Ascending aorta (tissue), 2 donors: ENCODE measurements around the gene RNF167. TPM values are rescaled to one million over a fixed set of nuclear protein-coding genes. Genes with fewer than 3 reads are reported as not detected.
"Not testable (repeated sequence)": the region's sequence is repeated elsewhere in the genome, so short reads cannot be mapped to it uniquely, and the experiment has no call there.

ENCODE experiments used
- DNase-seq, 2 donors: peaks; one replicate each; pipeline ENCODE4 v3.0.0-alpha.2; 2019; ENCODE audit warnings: low spot score in 2 of 2
- H3K27ac ChIP-seq, 2 donors: fragments of 200-600 bp; sonication (generic); one replicate each; pipeline ENCODE4 v1.5.1; 2016 to 2017; ENCODE audit warnings: mild to moderate bottlenecking in 1 of 2
- H3K27me3 ChIP-seq: fragments of 200-600 bp; sonication (generic); one replicate; pipeline ENCODE4 v1.5.1; 2017
- H3K36me3 ChIP-seq, 2 donors: fragments of 200-600 bp; sonication (generic); one replicate each; pipeline ENCODE4 v1.5.1; 2016
- H3K4me1 ChIP-seq, 2 donors: fragments of 200-600 bp; sonication (generic); one replicate each; pipeline ENCODE4 v1.5.1; 2016 to 2017; ENCODE audit warnings: mild to moderate bottlenecking in 1 of 2
- H3K4me3 ChIP-seq, 2 donors: fragments of 200-600 bp; sonication (generic); one replicate each; pipeline ENCODE4 v1.5.1; 2016 to 2017; ENCODE audit warnings: mild to moderate bottlenecking in 1 of 2
- H3K9me3 ChIP-seq, 2 donors: fragments of 200-600 bp; sonication (generic); one replicate each; pipeline ENCODE4 v1.5.1; 2016
- CTCF ChIP-seq, 3 experiments: fragments of 200-600 bp in 2 of 3; fragments of 450-650 bp in 1 of 3; sonication (generic) in 2 of 3; IDR thresholded peaks; one replicate each; pipeline ENCODE4 v1.5.1; 2016 to 2019; ENCODE audit warnings: antibody characterized with exemption in 3 of 3, mild to moderate bottlenecking in 1 of 3, moderate library complexity in 1 of 3
- intact Hi-C: fragments of 100-400 bp; cut with DNase I; formaldehyde crosslinking; loops from one replicate; pipeline ENCODE4 v1.15.1; 2023
- total RNA-seq: library from RNA; depleted of rRNA; stranded (reverse); fragments of >200 nt; gene quantifications from one replicate; pipeline ENCODE4 v1.1.0, GENCODE V29; 2016

The RNF167 gene
- total RNA-seq, 1 donor from 2014 or later = 164 TPM

- Histone ChIP-seq H3K9me3 (no peaks in the 10 kb centered on the region), H3K27me3 (no peaks in the 10 kb centered on the region), H3K4me3 (no peak overlapping the region), H3K27ac (no peak overlapping the region), H3K4me1 (no peaks in the 10 kb centered on the region), H3K36me3 (no peaks in the 10 kb centered on the region)
- no peak for TF ChIP-seq CTCF (IDR thresholded peaks at IDR 0.05)
- no peak for DNase-seq
- intact Hi-C loops = no loop called here
These were observed 18.7 kb upstream of the RNF167 start for GRCh38 chr17:4921320-4921719.

DNA sequence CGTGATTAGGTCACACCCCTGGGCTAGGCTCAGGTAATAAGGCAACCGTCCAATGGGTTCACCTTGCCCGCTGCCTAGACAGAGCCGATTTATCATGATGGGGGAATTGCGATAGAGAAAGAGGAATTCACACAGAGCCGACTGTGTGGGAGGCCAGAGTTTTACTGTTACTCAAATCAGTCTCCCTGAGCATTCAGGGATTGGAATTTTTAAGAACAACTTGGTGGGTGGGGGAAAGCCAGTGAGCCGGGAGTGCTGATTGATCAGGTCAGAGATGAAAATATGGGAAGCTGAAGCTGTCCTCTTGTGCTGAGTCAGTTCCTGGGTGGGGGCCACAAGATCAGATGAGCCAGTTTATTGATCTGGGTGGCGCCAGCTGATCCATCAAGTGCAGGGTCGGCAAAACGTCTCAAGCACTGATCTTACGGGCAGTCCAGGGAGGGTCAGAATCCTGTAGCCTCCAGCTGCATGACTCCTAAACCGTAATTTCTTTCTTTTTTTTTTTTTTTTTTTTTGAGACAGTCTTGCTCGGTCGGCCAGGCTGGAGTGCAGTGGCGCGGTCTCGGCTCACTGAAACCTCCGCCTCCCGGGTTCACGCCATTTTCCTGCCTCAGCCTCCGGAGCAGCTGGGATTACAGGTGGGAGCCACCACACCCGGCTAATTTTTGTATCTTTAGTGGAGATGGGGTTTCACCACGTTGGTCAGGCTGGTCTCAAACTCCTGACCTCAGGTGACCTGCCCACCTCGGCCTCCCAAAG lies 13.3 kb upstream of the RNF167 start:
- H3K4me1 ChIP-seq, intact Hi-C loops, H3K36me3 ChIP-seq, DNase-seq, H3K4me3 ChIP-seq, H3K27ac ChIP-seq, H3K27me3 ChIP-seq, H3K9me3 ChIP-seq: not testable (repeated sequence)

GRCh38 chr17:4928881-4929280 lies 11.2 kb upstream of the RNF167 start:
- H3K4me1 ChIP-seq = no peaks in the 10 kb centered on the region
- TF ChIP-seq CTCF (IDR thresholded peaks at IDR 0.05) = no peak
- no peak overlapping the region for H3K4me3 ChIP-seq
- H3K27me3 ChIP-seq = no peaks in the 10 kb centered on the region
- DNase-seq = no peak
- no peaks in the 10 kb centered on the region for H3K36me3 ChIP-seq
- H3K9me3 ChIP-seq = no peaks in the 10 kb centered on the region
- H3K27ac ChIP-seq = no peak overlapping the region
- intact Hi-C loops = no loop called here

GRCh38 chr17:4931963-4932362 lies 8.1 kb upstream of the RNF167 start, which contains the start of gene GP1BA:
Gene GP1BA (plus strand): TSS chr17:4932277. CDS start chr17:4932605, 328 bp downstream.
- Histone ChIP-seq H3K27me3 (no peaks in the 10 kb centered on the region), H3K4me1 (no peaks in the 10 kb centered on the region), H3K27ac (no peak within 1 kb of the TSS), H3K9me3 (no peaks in the 10 kb centered on the region), H3K36me3 (peaks cover 7% of the 10 kb centered on the region in 2 donors), H3K4me3 (no peak within 1 kb of the TSS)
- intact Hi-C loops = no loop called here
- DNase-seq = no peak
- no peak for TF ChIP-seq CTCF (IDR thresholded peaks at IDR 0.05)

DNA sequence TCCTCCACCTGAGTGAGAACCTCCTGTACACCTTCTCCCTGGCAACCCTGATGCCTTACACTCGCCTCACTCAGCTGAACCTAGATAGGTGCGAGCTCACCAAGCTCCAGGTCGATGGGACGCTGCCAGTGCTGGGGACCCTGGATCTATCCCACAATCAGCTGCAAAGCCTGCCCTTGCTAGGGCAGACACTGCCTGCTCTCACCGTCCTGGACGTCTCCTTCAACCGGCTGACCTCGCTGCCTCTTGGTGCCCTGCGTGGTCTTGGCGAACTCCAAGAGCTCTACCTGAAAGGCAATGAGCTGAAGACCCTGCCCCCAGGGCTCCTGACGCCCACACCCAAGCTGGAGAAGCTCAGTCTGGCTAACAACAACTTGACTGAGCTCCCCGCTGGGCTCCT lies 7.3 kb upstream of the RNF167 start:
- no peak for DNase-seq
- Histone ChIP-seq H3K4me3 (no peak overlapping the region), H3K27ac (no peak overlapping the region), H3K27me3 (no peaks in the 10 kb centered on the region), H3K9me3 (no peaks in the 10 kb centered on the region), H3K36me3 (peaks cover 14 to 15% of the 10 kb centered on the region in 2 donors), H3K4me1 (no peaks in the 10 kb centered on the region)
- no peak for TF ChIP-seq CTCF (IDR thresholded peaks at IDR 0.05)
- intact Hi-C loops = no loop called here

GRCh38 chr17:4933646-4934045 lies 6.4 kb upstream of the RNF167 start:
- H3K9me3 ChIP-seq = no peaks in the 10 kb centered on the region
- no peak for TF ChIP-seq CTCF (IDR thresholded peaks at IDR 0.05)
- H3K4me3 ChIP-seq = no peak overlapping the region
- H3K4me1 ChIP-seq = peaks cover 0 to 5% of the 10 kb centered on the region in 2 donors
- DNase-seq = no peak
- H3K27ac ChIP-seq = no peak overlapping the region
- H3K36me3 ChIP-seq = peaks cover 18 to 20% of the 10 kb centered on the region in 2 donors
- no peaks in the 10 kb centered on the region for H3K27me3 ChIP-seq
- intact Hi-C loops = no loop called here
